Neural progenitor cell (in vitro differentiated cells): ENCODE results near the gene SF3A1. TPM values are rescaled to one million over a fixed set of nuclear protein-coding genes. Genes with fewer than 3 reads are reported as not detected.

Experiments used
- DNase-seq: peaks from one replicate; pipeline ENCODE4 v3.0.0-alpha.2; 2016; ENCODE audit warnings: low spot score
- H2AFZ ChIP-seq: fragments of 200-600 bp; sonication (generic); replicated peaks from 2 replicates; pipeline ENCODE4 v1.6.1; 2016; ENCODE audit warnings: antibody characterized with exemption
- H3F3A ChIP-seq: fragments of 200-600 bp; sonication (generic); 2 replicates; pipeline ENCODE4 v1.6.1; 2016; ENCODE audit warnings: antibody characterized with exemption, low read depth
- H3K27ac ChIP-seq: fragments of 200-600 bp; sonication (generic); 2 replicates; pipeline ENCODE4 v1.5.1; 2016; ENCODE audit warnings: mild to moderate bottlenecking
- H3K27me3 ChIP-seq: fragments of 200-600 bp; sonication (generic); 2 replicates; pipeline ENCODE4 v1.6.1; 2016; ENCODE audit warnings: mild to moderate bottlenecking, moderate library complexity
- H3K36me3 ChIP-seq: fragments of 200-600 bp; sonication (generic); 2 replicates; pipeline ENCODE4 v1.5.1; 2016
- H3K4me1 ChIP-seq: fragments of 200-600 bp; sonication (generic); 2 replicates; pipeline ENCODE4 v1.6.1; 2016; ENCODE audit warnings: mixed run types
- H3K4me2 ChIP-seq: fragments of 200-600 bp; sonication (generic); 2 replicates; pipeline ENCODE4 v1.6.1; 2016
- H3K4me3 ChIP-seq: fragments of 200-600 bp; sonication (generic); 2 replicates; pipeline ENCODE4 v1.5.1; 2016
- H3K79me2 ChIP-seq: fragments of 200-600 bp; sonication (generic); 2 replicates; pipeline ENCODE4 v1.6.1; 2016; ENCODE audit warnings: low read depth
- H3K9ac ChIP-seq: fragments of 200-600 bp; sonication (generic); 2 replicates; pipeline ENCODE4 v1.6.1; 2016
- H3K9me3 ChIP-seq: fragments of 200-600 bp; sonication (generic); 2 replicates; pipeline ENCODE4 v1.5.1; 2016; ENCODE audit warnings: low read depth
- H4K20me1 ChIP-seq: fragments of 200-600 bp; sonication (generic); 2 replicates; pipeline ENCODE4 v1.6.1; 2016; ENCODE audit warnings: low read depth
- H3K27ac Mint-ChIP-seq: 3 replicates; pipeline ENCODE4 v1.8.0; 2021; ENCODE audit warnings: mixed read lengths
- H3K27me3 Mint-ChIP-seq: 2 replicates; pipeline ENCODE4 v1.8.0; 2022; ENCODE audit warnings: low read depth, mild to moderate bottlenecking, inconsistent platforms, moderate library complexity, mixed read lengths; ENCODE audit not compliant: insufficient read depth
- H3K36me3 Mint-ChIP-seq: 3 replicates; pipeline ENCODE4 v1.8.0; 2021; ENCODE audit warnings: mixed read lengths
- H3K4me1 Mint-ChIP-seq: 3 replicates; pipeline ENCODE4 v1.8.0; 2021; ENCODE audit warnings: mixed read lengths
- H3K4me3 Mint-ChIP-seq: 3 replicates; pipeline ENCODE4 v1.8.0; 2021; ENCODE audit warnings: mild to moderate bottlenecking, moderate library complexity, mixed read lengths
- H3K9me3 Mint-ChIP-seq: 3 replicates; pipeline ENCODE4 v1.8.0; 2020; ENCODE audit warnings: mixed read lengths
- EZH2 ChIP-seq: fragments of 200-600 bp; sonication (generic); IDR thresholded peaks from 2 replicates; pipeline ENCODE4 v1.6.1; 2017; ENCODE audit warnings: antibody characterized with exemption, mild to moderate bottlenecking, moderate library complexity
- EZH2phosphoT487 ChIP-seq: fragments of 200-600 bp; sonication (generic); IDR thresholded peaks from 2 replicates; pipeline ENCODE4 v1.6.1; 2017; ENCODE audit warnings: antibody characterized with exemption
- total RNA-seq: library from RNA; depleted of rRNA; stranded (reverse); fragments of >200 nt; gene quantifications from 2 replicates; pipeline ENCODE4 v1.2.3, GENCODE V29; 2015; ENCODE audit warnings: low replicate concordance
- TF ChIP-seq, protein P1 (sequence below): fragments of 200-600 bp; sonication (generic); IDR thresholded peaks from 2 replicates; pipeline ENCODE4 v1.5.1; 2017; ENCODE audit warnings: antibody characterized with exemption, mild to moderate bottlenecking

Gene SF3A1
- total RNA-seq, 1 donor from 2014 or later: 29.2 TPM

- Mint-ChIP-seq H3K9me3 (no peaks in the 10 kb centered on the region), H3K27me3 (no peaks in the 10 kb centered on the region), H3K36me3 (no peaks in the 10 kb centered on the region), H3K4me3 (no peak overlapping the region), H3K27ac (no peak overlapping the region), H3K4me1 (peaks cover 6% of the 10 kb centered on the region)
- Histone ChIP-seq H3K4me3 (no peak overlapping the region), H3K4me2 (no peak overlapping the region), H3K36me3 (no peaks in the 10 kb centered on the region), H3K9me3 (no peaks in the 10 kb centered on the region), H3K4me1 (peaks cover 6% of the 10 kb centered on the region), H2AFZ (no peak overlapping the region), H3K79me2 (no peaks in the 10 kb centered on the region), H4K20me1 (peaks cover 2% of the 10 kb centered on the region), H3K27ac (no peak overlapping the region), H3K27me3 (no peaks in the 10 kb centered on the region), H3F3A (no peaks in the 10 kb centered on the region), H3K9ac (no peak overlapping the region)
- no peak for DNase-seq
- TF ChIP-seq, protein P1, sequence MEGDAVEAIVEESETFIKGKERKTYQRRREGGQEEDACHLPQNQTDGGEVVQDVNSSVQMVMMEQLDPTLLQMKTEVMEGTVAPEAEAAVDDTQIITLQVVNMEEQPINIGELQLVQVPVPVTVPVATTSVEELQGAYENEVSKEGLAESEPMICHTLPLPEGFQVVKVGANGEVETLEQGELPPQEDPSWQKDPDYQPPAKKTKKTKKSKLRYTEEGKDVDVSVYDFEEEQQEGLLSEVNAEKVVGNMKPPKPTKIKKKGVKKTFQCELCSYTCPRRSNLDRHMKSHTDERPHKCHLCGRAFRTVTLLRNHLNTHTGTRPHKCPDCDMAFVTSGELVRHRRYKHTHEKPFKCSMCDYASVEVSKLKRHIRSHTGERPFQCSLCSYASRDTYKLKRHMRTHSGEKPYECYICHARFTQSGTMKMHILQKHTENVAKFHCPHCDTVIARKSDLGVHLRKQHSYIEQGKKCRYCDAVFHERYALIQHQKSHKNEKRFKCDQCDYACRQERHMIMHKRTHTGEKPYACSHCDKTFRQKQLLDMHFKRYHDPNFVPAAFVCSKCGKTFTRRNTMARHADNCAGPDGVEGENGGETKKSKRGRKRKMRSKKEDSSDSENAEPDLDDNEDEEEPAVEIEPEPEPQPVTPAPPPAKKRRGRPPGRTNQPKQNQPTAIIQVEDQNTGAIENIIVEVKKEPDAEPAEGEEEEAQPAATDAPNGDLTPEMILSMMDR: no peak
- TF ChIP-seq EZH2 (no peak), EZH2phosphoT487 (no peak)
Observed at GRCh38 chr22:30305906-30306626, 50.6 kb downstream of the SF3A1 start.

DNA sequence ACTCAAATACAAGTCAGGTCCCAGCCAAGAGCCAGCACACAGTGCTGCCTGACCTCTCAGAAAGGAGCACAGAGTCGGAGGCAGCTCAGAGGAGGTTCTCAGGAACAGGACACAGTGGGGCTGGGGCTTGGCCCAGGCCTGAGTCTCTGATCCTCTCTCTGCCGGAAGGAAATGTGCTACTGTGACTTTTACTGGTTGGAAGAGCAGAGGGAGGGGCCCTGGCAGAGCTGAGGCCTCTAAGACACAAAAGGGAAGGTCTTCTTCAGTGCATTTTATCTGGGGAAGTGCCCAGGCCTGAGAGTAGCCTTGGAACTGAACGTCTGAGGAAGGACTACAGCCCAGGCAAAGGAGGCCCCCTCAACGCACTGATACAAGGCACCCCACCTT, 51.2 kb downstream of the SF3A1 start:
- H3K36me3 Mint-ChIP-seq: no peaks in the 10 kb centered on the region
- H3K9me3 ChIP-seq: no peaks in the 10 kb centered on the region
- no peaks in the 10 kb centered on the region for H3F3A ChIP-seq
- H3K27ac ChIP-seq: no peak overlapping the region
- no peak overlapping the region for H3K4me2 ChIP-seq
- DNase-seq: no peak
- H3K4me1 ChIP-seq: peaks cover 6% of the 10 kb centered on the region
- H3K4me1 Mint-ChIP-seq: peaks cover 6% of the 10 kb centered on the region
- H3K27me3 Mint-ChIP-seq: no peaks in the 10 kb centered on the region
- no peaks in the 10 kb centered on the region for H3K36me3 ChIP-seq
- no peak overlapping the region for H3K4me3 Mint-ChIP-seq
- H3K4me3 ChIP-seq: no peak overlapping the region
- no peak overlapping the region for H3K27ac Mint-ChIP-seq
- H2AFZ ChIP-seq: no peak overlapping the region
- no peak overlapping the region for H3K9ac ChIP-seq
- no peaks in the 10 kb centered on the region for H3K27me3 ChIP-seq
- no peaks in the 10 kb centered on the region for H3K79me2 ChIP-seq
- no peaks in the 10 kb centered on the region for H3K9me3 Mint-ChIP-seq
- peaks cover 2% of the 10 kb centered on the region for H4K20me1 ChIP-seq
- TF ChIP-seq EZH2 (no peak), EZH2phosphoT487 (no peak)
- TF ChIP-seq, protein P1: no peak

- H4K20me1 ChIP-seq: peaks cover 2% of the 10 kb centered on the region
- H3K27me3 Mint-ChIP-seq: no peaks in the 10 kb centered on the region
- H3K4me2 ChIP-seq: no peak overlapping the region
Observed at GRCh38 chr22:30304495-30305244, 52.0 kb downstream of the SF3A1 start.

More at GRCh38 chr22:30304495-30305244, 52.0 kb downstream of the SF3A1 start:
- Histone ChIP-seq H3K4me3 (no peak overlapping the region), H3K27me3 (no peaks in the 10 kb centered on the region), H3F3A (no peaks in the 10 kb centered on the region), H3K27ac (no peak overlapping the region), H3K9ac (no peak overlapping the region), H3K4me1 (peaks cover 6% of the 10 kb centered on the region), H3K36me3 (no peaks in the 10 kb centered on the region), H3K9me3 (no peaks in the 10 kb centered on the region), H2AFZ (no peak overlapping the region), H3K79me2 (no peaks in the 10 kb centered on the region)
- no peak for DNase-seq
- no peak overlapping the region for H3K27ac Mint-ChIP-seq
- H3K36me3 Mint-ChIP-seq: no peaks in the 10 kb centered on the region
- no peaks in the 10 kb centered on the region for H3K9me3 Mint-ChIP-seq
- H3K4me1 Mint-ChIP-seq: peaks cover 6% of the 10 kb centered on the region
- no peak for TF ChIP-seq EZH2phosphoT487
- TF ChIP-seq, protein P1: no peak
- no peak for TF ChIP-seq EZH2
- no peak overlapping the region for H3K4me3 Mint-ChIP-seq
